HG03460 (cell line): ENCODE data around the gene HFE.
"Not testable (repeated sequence)": the region's sequence is repeated elsewhere in the genome, so short reads cannot be mapped to it uniquely, and the experiment has no call there.

ENCODE experiments used
- ATAC-seq: cut with Tn5 transposase; IDR thresholded peaks from one replicate; pipeline ENCODE4 v1.9.1; 2021; ENCODE audit not compliant: unreplicated experiment

HFE gene

GRCh38 chr6:26058477-26059033, 28.7 kb upstream of the HFE start:
- not testable (repeated sequence) for ATAC-seq

- ATAC-seq = no peak
These were observed 27.3 kb upstream of the HFE start for GRCh38 chr6:26059941-26060340.

- no peak for ATAC-seq
These were observed 22.5 kb upstream of the HFE start for GRCh38 chr6:26064619-26065257.

- ATAC-seq = peak; percentile 91
These were observed 21.3 kb upstream of the HFE start for GRCh38 chr6:26065952-26066380.

- no peak for ATAC-seq
These were observed 19.9 kb upstream of the HFE start for GRCh38 chr6:26067367-26067766.

GRCh38 chr6:26068036-26068435, 19.2 kb upstream of the HFE start:
- no peak for ATAC-seq

- no peak for ATAC-seq
These were observed 16.1 kb upstream of the HFE start for GRCh38 chr6:26071135-26071534.

GRCh38 chr6:26075063-26075717, 12.0 kb upstream of the HFE start:
- no peak for ATAC-seq

- ATAC-seq = not testable (repeated sequence)
These were observed 9.2 kb upstream of the HFE start for GRCh38 chr6:26078066-26078465.

- ATAC-seq = not testable (repeated sequence)
These were observed 6.1 kb upstream of the HFE start for GRCh38 chr6:26081096-26081495.

GRCh38 chr6:26086211-26086610, 1.0 kb upstream of the HFE start:
- ATAC-seq = no peak

GRCh38 chr6:26088344-26088743, 1.1 kb downstream of the HFE start:
- no peak for ATAC-seq

GRCh38 chr6:26089272-26089671, 2.0 kb downstream of the HFE start:
- ATAC-seq = no peak

- no peak for ATAC-seq
These were observed 5.2 kb downstream of the HFE start for GRCh38 chr6:26092443-26092842.

- ATAC-seq = no peak
These were observed 6.8 kb downstream of the HFE start for GRCh38 chr6:26094036-26094435.

- peak; percentile 54 for ATAC-seq
These were observed 10.1 kb downstream of the HFE start for GRCh38 chr6:26097268-26097875.

GRCh38 chr6:26103141-26103769, 16.0 kb downstream of the HFE start:
- ATAC-seq = peak; percentile 66

- peak; percentile 87 for ATAC-seq
These were observed 16.7 kb downstream of the HFE start for GRCh38 chr6:26103770-26104456.

- peak; percentile 2 for ATAC-seq
These were observed 17.4 kb downstream of the HFE start for GRCh38 chr6:26104457-26105108.

GRCh38 chr6:26105109-26105730, 18.0 kb downstream of the HFE start:
- ATAC-seq = no peak
